Hepatocyte (in vitro differentiated cells): ENCODE data around the gene PDPN. TPM values are rescaled to one million over a fixed set of nuclear protein-coding genes. Genes with fewer than 3 reads are reported as not detected.
"Not testable (repeated sequence)": the region's sequence is repeated elsewhere in the genome, so short reads cannot be mapped to it uniquely, and the experiment has no call there.

Experiments
- DNase-seq: peaks from one replicate; pipeline ENCODE4 v3.0.0-alpha.2; 2016; ENCODE audit warnings: low spot score
- H2AFZ ChIP-seq: fragments of 200-600 bp; sonication (generic); 2 replicates; pipeline ENCODE4 v1.6.0; 2016; ENCODE audit warnings: antibody characterized with exemption, mild to moderate bottlenecking
- H3K27ac ChIP-seq: fragments of 200-600 bp; sonication (generic); 2 replicates; pipeline ENCODE4 v1.5.1; 2016; ENCODE audit warnings: mild to moderate bottlenecking
- H3K27me3 ChIP-seq: fragments of 200-600 bp; sonication (generic); 2 replicates; pipeline ENCODE4 v1.6.1; 2016
- H3K36me3 ChIP-seq: fragments of 200-600 bp; sonication (generic); replicated peaks from 2 replicates; pipeline ENCODE4 v1.5.1; 2016; ENCODE audit warnings: low read depth; ENCODE audit not compliant: insufficient read depth
- H3K4me1 ChIP-seq: fragments of 200-600 bp; sonication (generic); 2 replicates; pipeline ENCODE4 v1.5.1; 2016; ENCODE audit warnings: mild to moderate bottlenecking, moderate library complexity; ENCODE audit not compliant: insufficient read depth
- H3K4me2 ChIP-seq: fragments of 200-600 bp; sonication (generic); 2 replicates; pipeline ENCODE4 v1.6.0; 2016
- H3K4me3 ChIP-seq: fragments of 200-600 bp; sonication (generic); 2 replicates; pipeline ENCODE4 v1.5.1; 2016; ENCODE audit warnings: mild to moderate bottlenecking
- H3K79me2 ChIP-seq: fragments of 200-600 bp; sonication (generic); 2 replicates; pipeline ENCODE4 v1.6.0; 2017; ENCODE audit warnings: mild to moderate bottlenecking
- H3K9me2 ChIP-seq: fragments of 200-600 bp; sonication (generic); replicated peaks from 2 replicates; pipeline ENCODE4 v1.6.0; 2017; ENCODE audit warnings: mild to moderate bottlenecking; ENCODE audit not compliant: insufficient read depth
- H3K9me3 ChIP-seq: fragments of 200-600 bp; sonication (generic); 2 replicates; pipeline ENCODE4 v1.5.1; 2016; ENCODE audit warnings: low read depth, mild to moderate bottlenecking
- H4K20me1 ChIP-seq: fragments of 200-600 bp; sonication (generic); 2 replicates; pipeline ENCODE4 v1.6.0; 2016; ENCODE audit warnings: mild to moderate bottlenecking; ENCODE audit not compliant: insufficient read depth, poor library complexity, severe bottlenecking
- CTCF ChIP-seq: fragments of 200-600 bp; sonication (generic); IDR thresholded peaks from 2 replicates; pipeline ENCODE4 v1.5.1; 2016; ENCODE audit warnings: antibody characterized with exemption, mild to moderate bottlenecking; ENCODE audit not compliant: poor library complexity
- EZH2 ChIP-seq: fragments of 200-600 bp; sonication (generic); IDR thresholded peaks from 2 replicates; pipeline ENCODE4 v1.6.1; 2016; ENCODE audit warnings: antibody characterized with exemption, mild to moderate bottlenecking, borderline replicate concordance
- EZH2phosphoT487 ChIP-seq: fragments of 200-600 bp; sonication (generic); IDR thresholded peaks from one replicate; pipeline ENCODE4 v1.6.1; 2018; ENCODE audit warnings: antibody characterized with exemption, mild to moderate bottlenecking, low read depth, moderate library complexity; ENCODE audit not compliant: unreplicated experiment, severe bottlenecking
- WGBS: methylation state at CpG from one replicate; pipeline ENCODE4 v1.1.6; 2016; ENCODE audit warnings: low lambda C conversion rate; ENCODE audit errors: missing lambda C conversion rate; 5-methylcytosine and 5-hydroxymethylcytosine counted together
- polyA plus RNA-seq: library from polyadenylated mRNA; unstranded; fragments of >200 nt; fragmentation: Nextera tagmentation; extraction: Ambion mirVana; gene quantifications from 2 replicates; pipeline ENCODE4 v1.2.1, GENCODE V29; 2016
- total RNA-seq: library from RNA; depleted of rRNA; stranded (reverse); fragments of >200 nt; gene quantifications from 2 replicates; pipeline ENCODE4 v1.2.3, GENCODE V29; 2014

PDPN gene
- total and polyA plus RNA-seq, 2 experiments from 2014 or later = 305 to 478 TPM

- WGBS = 35% methylated on average over 4 of the region's 4 CpGs
Observed at GRCh38 chr1:13550663-13551062, 33.0 kb upstream of the PDPN start.

GRCh38 chr1:13554798-13555197, 28.8 kb upstream of the PDPN start:
- no peaks in the 10 kb centered on the region for H4K20me1 ChIP-seq
- no peaks in the 10 kb centered on the region for H3K9me3 ChIP-seq
- H3K4me1 ChIP-seq = peaks cover 8% of the 10 kb centered on the region
- no peaks in the 10 kb centered on the region for H3K27me3 ChIP-seq
- no peak for TF ChIP-seq EZH2
- WGBS = 98% methylated on average over 24 of the region's 28 CpGs
- no peak overlapping the region for H3K4me3 ChIP-seq
- no peaks in the 10 kb centered on the region for H3K36me3 ChIP-seq
- no peaks in the 10 kb centered on the region for H3K79me2 ChIP-seq
- H2AFZ ChIP-seq = no peak overlapping the region
- no peak for DNase-seq
- H3K9me2 ChIP-seq = no peaks in the 10 kb centered on the region
- no peak overlapping the region for H3K4me2 ChIP-seq
- no peak overlapping the region for H3K27ac ChIP-seq

More at GRCh38 chr1:13550663-13551062, 33.0 kb upstream of the PDPN start:
- H3K36me3 ChIP-seq = no peaks in the 10 kb centered on the region
- no peaks in the 10 kb centered on the region for H3K27me3 ChIP-seq
- H3K9me3 ChIP-seq = no peaks in the 10 kb centered on the region
- no peaks in the 10 kb centered on the region for H3K9me2 ChIP-seq
- no peak for TF ChIP-seq CTCF
- TF ChIP-seq EZH2phosphoT487 = peak; percentile 63
- H3K79me2 ChIP-seq = no peaks in the 10 kb centered on the region
- DNase-seq = peak; percentile 70
- no peaks in the 10 kb centered on the region for H4K20me1 ChIP-seq
- H3K4me3 ChIP-seq = no peak overlapping the region
- H3K4me1 ChIP-seq = peaks cover 10% of the 10 kb centered on the region
- H3K4me2 ChIP-seq = peak overlapping the region; percentile 58
- H2AFZ ChIP-seq = no peak overlapping the region
- peak overlapping the region; percentile 41 for H3K27ac ChIP-seq

GRCh38 chr1:13556224-13556764, 27.3 kb upstream of the PDPN start:
- Histone ChIP-seq H3K9me2 (no peaks in the 10 kb centered on the region), H3K27ac (no peak overlapping the region), H2AFZ (peak overlapping the region; percentile 23), H3K4me2 (no peak overlapping the region), H3K36me3 (no peaks in the 10 kb centered on the region), H3K27me3 (no peaks in the 10 kb centered on the region), H4K20me1 (no peaks in the 10 kb centered on the region), H3K4me1 (no peaks in the 10 kb centered on the region), H3K79me2 (no peaks in the 10 kb centered on the region), H3K4me3 (no peak overlapping the region), H3K9me3 (no peaks in the 10 kb centered on the region)
- TF ChIP-seq EZH2phosphoT487 = no peak
- no peak for DNase-seq
- 44% methylated on average over 6 of the region's 6 CpGs for WGBS

- no peak for TF ChIP-seq EZH2phosphoT487
- TF ChIP-seq CTCF = no peak
- TF ChIP-seq EZH2 = no peak
- H3K27me3 ChIP-seq = no peaks in the 10 kb centered on the region
- H3K4me2 ChIP-seq = no peak overlapping the region
- no peaks in the 10 kb centered on the region for H4K20me1 ChIP-seq
- DNase-seq = no peak
- H3K9me3 ChIP-seq = no peaks in the 10 kb centered on the region
- no peak overlapping the region for H3K4me3 ChIP-seq
- H3K79me2 ChIP-seq = no peaks in the 10 kb centered on the region
- 85% methylated on average over 6 of the region's 6 CpGs for whole genome bisulfite sequencing
- H3K36me3 ChIP-seq = no peaks in the 10 kb centered on the region
- H2AFZ ChIP-seq = no peak overlapping the region
- no peaks in the 10 kb centered on the region for H3K9me2 ChIP-seq
- no peak overlapping the region for H3K27ac ChIP-seq
- no peaks in the 10 kb centered on the region for H3K4me1 ChIP-seq
Observed at GRCh38 chr1:13560541-13560940, 23.1 kb upstream of the PDPN start.

- not testable (repeated sequence) for H3K9me3 ChIP-seq, H3K27me3 ChIP-seq, H3K36me3 ChIP-seq, H2AFZ ChIP-seq, H3K9me2 ChIP-seq, H3K4me3 ChIP-seq, DNase-seq, H3K27ac ChIP-seq, H4K20me1 ChIP-seq, H3K79me2 ChIP-seq, H3K4me1 ChIP-seq, H3K4me2 ChIP-seq
- 94% methylated on average over 11 of the region's 11 CpGs for WGBS
Observed at GRCh38 chr1:13562981-13563380, 20.7 kb upstream of the PDPN start.
